SK-N-SH treated with all-trans-retinoic acid at 6 μM for 48 hours (cell line): ENCODE measurements around the gene CDC14B.

Source experiments
- ATAC-seq: fragments of 200-7000 bp; cut with Tn5 transposase; 3 replicates; pipeline ENCODE4 v1.9.1; 2020; ENCODE audit warnings: mild to moderate bottlenecking, moderate library complexity
- ARNTL ChIP-seq: fragments of 450-650 bp; formaldehyde crosslinking; IDR thresholded peaks from 2 replicates; pipeline ENCODE4 v1.5.0; 2020; ENCODE audit warnings: low read depth, mild to moderate bottlenecking, moderate library complexity, borderline replicate concordance
- ESRRG ChIP-seq: fragments of 250-450 bp; sonication (Bioruptor Pico); IDR thresholded peaks from 2 replicates; pipeline ENCODE4 v1.6.1; 2021; ENCODE audit warnings: mild to moderate bottlenecking
- OSR1 ChIP-seq: fragments of 250-450 bp; sonication (Bioruptor Pico); IDR thresholded peaks from 2 replicates; pipeline ENCODE4 v1.8.0; 2022; ENCODE audit warnings: moderate library complexity, mild to moderate bottlenecking, inconsistent platforms
- PPARA ChIP-seq: fragments of 250-450 bp; sonication (Bioruptor Pico); IDR thresholded peaks from 2 replicates; pipeline ENCODE4 v1.5.0; 2020; ENCODE audit warnings: mild to moderate bottlenecking, borderline replicate concordance
- RARB ChIP-seq: fragments of 250-450 bp; sonication (Bioruptor Pico); IDR thresholded peaks from 2 replicates; pipeline ENCODE4 v1.8.0; 2021; ENCODE audit warnings: mild to moderate bottlenecking, moderate library complexity
- SNAI2 ChIP-seq: fragments of 250-450 bp; sonication (Bioruptor Pico); IDR thresholded peaks from 2 replicates; pipeline ENCODE4 v1.5.0; 2020; ENCODE audit warnings: mild to moderate bottlenecking, moderate library complexity
- TCF4 ChIP-seq: fragments of 250-450 bp; sonication (Bioruptor Pico); IDR thresholded peaks from 2 replicates; pipeline ENCODE4 v1.8.0; 2021; ENCODE audit warnings: mild to moderate bottlenecking, moderate library complexity, borderline replicate concordance
- TOX ChIP-seq: fragments of 250-450 bp; sonication (Bioruptor Pico); IDR thresholded peaks from 2 replicates; pipeline ENCODE4 v1.8.0; 2021; ENCODE audit warnings: mild to moderate bottlenecking, moderate library complexity, borderline replicate concordance
- ZC3H10 ChIP-seq: fragments of 250-450 bp; sonication (Bioruptor Pico); IDR thresholded peaks from 2 replicates; pipeline ENCODE4 v1.5.1; 2021; ENCODE audit warnings: mild to moderate bottlenecking, moderate library complexity
- ZFP3 ChIP-seq: fragments of 250-450 bp; sonication (Bioruptor Pico); IDR thresholded peaks from 2 replicates; pipeline ENCODE4 v1.5.0; 2020; ENCODE audit warnings: mild to moderate bottlenecking, moderate library complexity
- ZFP30 ChIP-seq: fragments of 450-650 bp; formaldehyde crosslinking; IDR thresholded peaks from 2 replicates; pipeline ENCODE4 v1.5.0; 2022; ENCODE audit warnings: mild to moderate bottlenecking, moderate library complexity
- ZNF565 ChIP-seq: fragments of 450-650 bp; formaldehyde crosslinking; conservative IDR thresholded peaks from 2 replicates; pipeline ENCODE4 v1.5.0; 2020; ENCODE audit warnings: low read depth, mild to moderate bottlenecking, moderate library complexity
- ZNF70 ChIP-seq: fragments of 450-650 bp; formaldehyde crosslinking; IDR thresholded peaks from 2 replicates; pipeline ENCODE4 v1.5.0; 2020; ENCODE audit warnings: mild to moderate bottlenecking, moderate library complexity
- ZNF8 ChIP-seq: fragments of 450-650 bp; formaldehyde crosslinking; IDR thresholded peaks from 2 replicates; pipeline ENCODE4 v1.5.0; 2020; ENCODE audit warnings: mild to moderate bottlenecking, moderate library complexity
- TF ChIP-seq, protein P1 (sequence below): fragments of 250-450 bp; sonication (Bioruptor Pico); IDR thresholded peaks from 2 replicates; pipeline ENCODE4 v1.5.1; 2021; ENCODE audit warnings: mild to moderate bottlenecking, moderate library complexity
- TF ChIP-seq, protein P2 (sequence below): fragments of 250-450 bp; sonication (Bioruptor Pico); IDR thresholded peaks from 2 replicates; pipeline ENCODE4 v1.5.1; 2020; ENCODE audit warnings: low read depth, mild to moderate bottlenecking, moderate library complexity
- TF ChIP-seq, protein P3 (sequence below): fragments of 250-450 bp; sonication (Bioruptor Pico); IDR thresholded peaks from 2 replicates; pipeline ENCODE4 v1.5.0; 2020; ENCODE audit warnings: mild to moderate bottlenecking, moderate library complexity
- TF ChIP-seq, protein P4 (sequence below): fragments of 250-450 bp; sonication (Bioruptor Pico); IDR thresholded peaks from 2 replicates; pipeline ENCODE4 v1.8.0; 2021; ENCODE audit warnings: low read depth, mild to moderate bottlenecking, moderate library complexity, borderline replicate concordance

CDC14B gene

DNA sequence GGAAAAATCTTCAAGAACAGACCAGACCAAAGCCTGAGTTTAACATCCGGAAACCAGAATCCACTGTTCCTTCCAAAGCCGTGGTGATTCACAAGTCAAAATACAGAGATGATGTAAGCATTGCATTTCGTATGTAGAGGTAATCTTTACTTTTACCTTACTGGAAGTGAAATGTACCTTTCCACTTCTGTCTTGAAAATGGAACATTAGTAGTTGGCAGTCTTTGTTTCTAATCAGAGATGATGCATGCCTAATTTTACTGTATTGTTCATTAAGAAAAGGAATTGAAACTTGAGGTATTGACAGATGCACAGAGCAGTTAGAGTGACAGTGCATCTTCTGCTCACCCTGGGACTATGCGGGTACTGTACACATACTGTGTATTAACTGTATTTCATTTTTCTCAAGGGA lies 135.1 kb downstream of the CDC14B start:
- TF ChIP-seq ZNF565: no peak
- TF ChIP-seq, protein P1, sequence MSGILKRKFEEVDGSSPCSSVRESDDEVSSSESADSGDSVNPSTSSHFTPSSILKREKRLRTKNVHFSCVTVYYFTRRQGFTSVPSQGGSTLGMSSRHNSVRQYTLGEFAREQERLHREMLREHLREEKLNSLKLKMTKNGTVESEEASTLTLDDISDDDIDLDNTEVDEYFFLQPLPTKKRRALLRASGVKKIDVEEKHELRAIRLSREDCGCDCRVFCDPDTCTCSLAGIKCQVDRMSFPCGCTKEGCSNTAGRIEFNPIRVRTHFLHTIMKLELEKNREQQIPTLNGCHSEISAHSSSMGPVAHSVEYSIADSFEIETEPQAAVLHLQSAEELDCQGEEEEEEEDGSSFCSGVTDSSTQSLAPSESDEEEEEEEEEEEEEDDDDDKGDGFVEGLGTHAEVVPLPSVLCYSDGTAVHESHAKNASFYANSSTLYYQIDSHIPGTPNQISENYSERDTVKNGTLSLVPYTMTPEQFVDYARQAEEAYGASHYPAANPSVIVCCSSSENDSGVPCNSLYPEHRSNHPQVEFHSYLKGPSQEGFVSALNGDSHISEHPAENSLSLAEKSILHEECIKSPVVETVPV (CRISPR knock-in tag): no peak
- no peak for TF ChIP-seq ESRRG
- TF ChIP-seq TOX (CRISPR knock-in tag): no peak
- TF ChIP-seq OSR1 (CRISPR knock-in tag): no peak
- no peak for TF ChIP-seq ZNF70
- TF ChIP-seq, protein P2, sequence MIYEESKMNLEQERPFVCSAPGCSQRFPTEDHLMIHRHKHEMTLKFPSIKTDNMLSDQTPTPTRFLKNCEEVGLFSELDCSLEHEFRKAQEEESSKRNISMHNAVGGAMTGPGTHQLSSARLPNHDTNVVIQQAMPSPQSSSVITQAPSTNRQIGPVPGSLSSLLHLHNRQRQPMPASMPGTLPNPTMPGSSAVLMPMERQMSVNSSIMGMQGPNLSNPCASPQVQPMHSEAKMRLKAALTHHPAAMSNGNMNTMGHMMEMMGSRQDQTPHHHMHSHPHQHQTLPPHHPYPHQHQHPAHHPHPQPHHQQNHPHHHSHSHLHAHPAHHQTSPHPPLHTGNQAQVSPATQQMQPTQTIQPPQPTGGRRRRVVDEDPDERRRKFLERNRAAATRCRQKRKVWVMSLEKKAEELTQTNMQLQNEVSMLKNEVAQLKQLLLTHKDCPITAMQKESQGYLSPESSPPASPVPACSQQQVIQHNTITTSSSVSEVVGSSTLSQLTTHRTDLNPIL (CRISPR knock-in tag): no peak
- TF ChIP-seq SNAI2: no peak
- TF ChIP-seq, protein P3, sequence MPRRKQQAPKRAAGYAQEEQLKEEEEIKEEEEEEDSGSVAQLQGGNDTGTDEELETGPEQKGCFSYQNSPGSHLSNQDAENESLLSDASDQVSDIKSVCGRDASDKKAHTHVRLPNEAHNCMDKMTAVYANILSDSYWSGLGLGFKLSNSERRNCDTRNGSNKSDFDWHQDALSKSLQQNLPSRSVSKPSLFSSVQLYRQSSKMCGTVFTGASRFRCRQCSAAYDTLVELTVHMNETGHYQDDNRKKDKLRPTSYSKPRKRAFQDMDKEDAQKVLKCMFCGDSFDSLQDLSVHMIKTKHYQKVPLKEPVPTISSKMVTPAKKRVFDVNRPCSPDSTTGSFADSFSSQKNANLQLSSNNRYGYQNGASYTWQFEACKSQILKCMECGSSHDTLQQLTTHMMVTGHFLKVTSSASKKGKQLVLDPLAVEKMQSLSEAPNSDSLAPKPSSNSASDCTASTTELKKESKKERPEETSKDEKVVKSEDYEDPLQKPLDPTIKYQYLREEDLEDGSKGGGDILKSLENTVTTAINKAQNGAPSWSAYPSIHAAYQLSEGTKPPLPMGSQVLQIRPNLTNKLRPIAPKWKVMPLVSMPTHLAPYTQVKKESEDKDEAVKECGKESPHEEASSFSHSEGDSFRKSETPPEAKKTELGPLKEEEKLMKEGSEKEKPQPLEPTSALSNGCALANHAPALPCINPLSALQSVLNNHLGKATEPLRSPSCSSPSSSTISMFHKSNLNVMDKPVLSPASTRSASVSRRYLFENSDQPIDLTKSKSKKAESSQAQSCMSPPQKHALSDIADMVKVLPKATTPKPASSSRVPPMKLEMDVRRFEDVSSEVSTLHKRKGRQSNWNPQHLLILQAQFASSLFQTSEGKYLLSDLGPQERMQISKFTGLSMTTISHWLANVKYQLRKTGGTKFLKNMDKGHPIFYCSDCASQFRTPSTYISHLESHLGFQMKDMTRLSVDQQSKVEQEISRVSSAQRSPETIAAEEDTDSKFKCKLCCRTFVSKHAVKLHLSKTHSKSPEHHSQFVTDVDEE (CRISPR knock-in tag): no peak
- TF ChIP-seq, protein P4, sequence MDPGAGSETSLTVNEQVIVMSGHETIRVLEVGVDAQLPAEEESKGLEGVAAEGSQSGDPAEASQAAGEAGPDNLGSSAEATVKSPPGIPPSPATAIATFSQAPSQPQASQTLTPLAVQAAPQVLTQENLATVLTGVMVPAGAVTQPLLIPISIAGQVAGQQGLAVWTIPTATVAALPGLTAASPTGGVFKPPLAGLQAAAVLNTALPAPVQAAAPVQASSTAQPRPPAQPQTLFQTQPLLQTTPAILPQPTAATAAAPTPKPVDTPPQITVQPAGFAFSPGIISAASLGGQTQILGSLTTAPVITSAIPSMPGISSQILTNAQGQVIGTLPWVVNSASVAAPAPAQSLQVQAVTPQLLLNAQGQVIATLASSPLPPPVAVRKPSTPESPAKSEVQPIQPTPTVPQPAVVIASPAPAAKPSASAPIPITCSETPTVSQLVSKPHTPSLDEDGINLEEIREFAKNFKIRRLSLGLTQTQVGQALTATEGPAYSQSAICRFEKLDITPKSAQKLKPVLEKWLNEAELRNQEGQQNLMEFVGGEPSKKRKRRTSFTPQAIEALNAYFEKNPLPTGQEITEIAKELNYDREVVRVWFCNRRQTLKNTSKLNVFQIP (CRISPR knock-in tag): no peak
- no peak for TF ChIP-seq ZNF8
- TF ChIP-seq, all 23 proteins: peak for 0
- ATAC-seq: no peak

DNA sequence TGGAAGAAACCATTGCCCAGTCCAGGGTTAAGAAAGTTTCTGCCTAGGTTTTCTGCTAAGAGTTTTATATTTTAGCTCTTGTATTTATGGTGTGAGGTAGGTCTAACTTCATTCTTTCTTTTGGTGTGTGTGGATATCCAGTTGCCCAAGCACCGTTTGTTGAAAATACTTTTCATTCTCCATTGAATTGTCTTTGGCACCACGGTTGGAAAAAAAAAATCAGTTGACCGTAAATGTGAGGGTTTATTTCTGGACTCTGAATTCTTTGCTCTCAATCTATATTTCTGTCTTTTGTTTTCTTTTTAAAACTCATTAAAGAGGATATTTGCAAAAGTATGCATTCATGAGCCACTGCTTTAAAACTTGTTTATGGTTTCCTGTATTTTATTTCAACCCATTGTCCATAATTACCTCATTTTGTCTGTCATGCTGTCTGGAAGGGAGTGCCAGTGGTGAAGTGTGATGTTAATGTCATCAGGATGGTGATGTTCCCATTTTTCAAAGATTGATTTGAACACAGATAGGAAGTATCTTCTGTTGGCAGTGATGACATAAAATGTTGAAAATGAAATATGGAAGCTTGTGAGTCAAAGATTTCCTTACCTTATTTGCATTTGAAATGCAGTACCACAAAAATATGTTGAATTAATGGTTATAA lies 135.8 kb downstream of the CDC14B start:
- ATAC-seq: no peak
- TF ChIP-seq SNAI2 (no peak), ZC3H10 (no peak), ARNTL (CRISPR knock-in tag) (no peak), ESRRG (no peak)
- TF ChIP-seq, protein P4 (CRISPR knock-in tag): no peak
- TF ChIP-seq, protein P1 (CRISPR knock-in tag): no peak

DNA sequence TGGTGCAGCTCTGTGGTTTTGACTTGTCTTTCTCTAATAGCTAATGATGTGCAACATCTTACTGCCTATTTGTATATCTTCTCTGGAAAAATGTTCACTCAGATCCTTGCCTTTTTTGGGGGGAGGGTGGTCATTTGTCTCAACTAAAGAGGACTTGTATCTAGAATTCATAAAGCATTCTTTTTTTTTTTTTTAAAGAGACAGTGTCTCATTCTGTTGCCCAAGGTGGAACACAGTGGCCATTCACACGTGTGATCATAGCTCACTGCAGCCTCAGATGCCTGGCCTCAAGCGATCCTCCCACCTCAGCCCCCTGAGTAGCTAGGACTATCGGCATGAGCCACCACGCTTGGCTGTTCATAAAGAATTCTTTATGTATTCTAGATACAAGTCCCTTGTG lies 136.4 kb downstream of the CDC14B start:
- no peak for TF ChIP-seq ZNF565
- TF ChIP-seq, all 23 proteins: peak for 0
- ATAC-seq: no peak

DNA sequence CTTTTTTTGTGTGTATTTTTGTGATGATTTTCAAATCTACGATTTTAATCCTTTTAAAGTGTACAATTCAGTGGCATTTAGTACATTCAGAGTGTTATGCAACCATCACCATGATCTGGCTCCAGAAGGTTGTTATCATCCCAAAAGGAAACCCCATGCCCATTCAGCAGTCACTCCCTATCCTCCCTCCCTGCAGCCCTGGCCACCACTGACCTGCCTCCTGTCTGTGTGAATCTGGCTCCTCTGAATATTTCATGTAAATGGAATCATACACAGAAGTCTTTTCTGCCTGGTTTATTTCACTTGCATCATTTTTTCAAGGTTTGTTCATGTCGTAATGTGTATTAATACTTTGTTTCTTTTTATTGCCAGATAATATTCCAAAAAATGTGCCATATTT lies 137.2 kb downstream of the CDC14B start:
- no peak for ATAC-seq
- TF ChIP-seq, protein P3 (CRISPR knock-in tag): no peak
- no peak for TF ChIP-seq TOX (CRISPR knock-in tag)
- no peak for TF ChIP-seq ARNTL (CRISPR knock-in tag)
- no peak for TF ChIP-seq SNAI2
- no peak for TF ChIP-seq ZFP3 (CRISPR knock-in tag)
- no peak for TF ChIP-seq RARB (CRISPR knock-in tag)
- no peak for TF ChIP-seq TCF4 (CRISPR knock-in tag)
- no peak for TF ChIP-seq PPARA (CRISPR knock-in tag)
- TF ChIP-seq, protein P4 (CRISPR knock-in tag): no peak
- no peak for TF ChIP-seq ZFP30
- no peak for TF ChIP-seq ZNF8
